HG03378 (cell line): ENCODE results near the gene P2RY2.
"Not testable (repeated sequence)": the region's sequence is repeated elsewhere in the genome, so short reads cannot be mapped to it uniquely, and the experiment has no call there.

ENCODE experiments used
- ATAC-seq: cut with Tn5 transposase; IDR thresholded peaks from one replicate; pipeline ENCODE4 v1.9.1; 2021; ENCODE audit warnings: mild to moderate bottlenecking, moderate library complexity; ENCODE audit not compliant: unreplicated experiment

P2RY2 gene

DNA sequence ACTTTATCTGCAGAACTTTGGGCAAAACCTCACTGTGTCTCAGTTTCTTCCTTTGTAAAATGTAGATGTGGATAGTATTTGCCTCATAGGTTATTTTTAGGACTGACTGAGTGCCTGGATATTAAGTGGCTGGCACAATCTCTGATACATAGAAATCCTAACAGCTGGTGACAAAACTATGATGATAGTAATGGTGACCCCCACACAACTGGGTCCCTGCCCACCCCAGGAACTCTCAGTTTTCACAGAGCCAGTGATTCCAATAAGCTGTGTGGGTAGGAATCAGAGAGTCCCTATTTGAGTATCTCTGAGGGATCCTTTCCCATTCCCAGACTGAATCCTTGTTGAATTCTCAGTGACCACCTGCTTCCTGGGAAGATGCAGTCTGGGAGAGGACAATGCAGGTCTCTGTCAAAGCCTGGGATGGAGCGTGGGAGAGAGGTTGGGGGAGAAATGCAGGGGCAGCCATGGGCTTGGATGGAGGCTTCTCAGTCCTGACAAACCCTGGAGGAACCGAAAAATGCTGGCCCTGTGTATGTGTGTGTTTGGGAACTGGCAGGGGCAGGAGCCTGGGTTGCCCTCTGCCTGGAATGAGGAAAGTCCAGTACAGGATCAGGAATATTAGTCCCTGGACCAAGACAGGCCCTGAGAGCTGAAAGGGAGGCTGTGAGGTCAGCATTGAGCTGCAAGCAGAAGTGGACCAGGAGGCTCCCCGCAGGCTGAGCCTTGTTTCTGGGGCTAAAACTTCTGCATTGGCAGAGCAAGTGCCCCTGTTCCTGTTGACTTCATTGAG is 48.0 kb downstream of the P2RY2 start:
- ATAC-seq, result no peak

GRCh38 chr11:73266646-73267020 is 48.6 kb downstream of the P2RY2 start:
- no peak for ATAC-seq

- ATAC-seq, result no peak
These were observed 49.2 kb downstream of the P2RY2 start for GRCh38 chr11:73267122-73267846.

DNA sequence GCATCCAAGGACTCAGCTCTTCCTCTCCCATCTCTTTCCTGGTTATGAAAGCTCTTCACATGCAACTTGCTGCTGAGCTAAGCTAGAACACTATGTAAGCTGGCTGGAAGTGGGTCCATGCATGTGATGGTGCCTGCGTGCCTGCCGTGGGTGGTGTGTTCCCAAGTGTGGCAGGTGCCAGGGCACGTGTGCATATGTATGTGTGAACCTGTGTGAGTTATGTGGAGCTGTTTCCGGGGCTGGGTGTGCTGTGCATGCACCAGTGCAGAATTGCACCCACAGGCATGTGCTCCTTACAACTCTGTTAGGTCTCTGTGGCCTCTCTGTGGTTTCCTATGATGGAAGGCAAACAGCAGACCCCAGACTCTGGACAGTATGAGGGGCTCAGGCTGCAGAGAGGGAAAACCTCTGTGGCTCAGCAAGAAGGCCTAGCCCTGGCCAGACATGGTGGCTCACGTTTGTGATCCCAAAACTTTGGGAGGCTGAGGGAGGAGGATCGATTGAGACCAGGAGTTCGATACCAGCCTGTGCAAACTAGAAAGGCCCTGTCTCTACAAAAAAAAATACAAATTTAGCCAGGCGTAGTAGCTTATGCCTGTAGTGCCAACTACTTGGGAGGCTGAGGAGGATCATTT is 49.9 kb downstream of the P2RY2 start:
- no peak for ATAC-seq

- no peak for ATAC-seq
These were observed 50.7 kb downstream of the P2RY2 start for GRCh38 chr11:73268671-73269271.

DNA sequence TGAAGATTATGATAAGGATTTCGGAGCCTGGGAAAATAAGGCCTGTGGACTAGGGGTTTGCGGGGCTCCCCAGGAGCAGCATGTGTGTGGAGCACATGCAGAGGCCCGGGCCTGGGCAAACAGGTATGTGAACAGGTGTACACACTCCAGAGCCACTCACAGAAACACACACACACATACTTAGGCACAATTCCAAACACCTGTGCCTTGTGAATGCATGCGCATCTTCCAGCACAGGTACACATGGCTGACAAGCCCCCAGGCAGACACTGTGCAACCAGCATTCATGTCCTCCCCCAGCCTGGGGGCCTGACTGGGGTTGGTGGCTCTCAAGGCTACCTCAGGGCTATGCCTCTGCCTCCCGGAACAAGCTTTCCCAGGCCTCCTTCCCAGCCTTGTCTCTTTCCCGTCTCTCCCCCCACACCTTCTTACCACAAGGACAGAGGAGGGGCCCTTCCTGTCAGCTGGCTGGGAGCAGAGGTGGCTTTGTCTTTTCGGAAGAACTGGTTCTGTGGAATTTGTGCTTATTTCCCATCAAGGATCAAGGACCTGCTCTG is 51.5 kb downstream of the P2RY2 start:
- no peak for ATAC-seq

GRCh38 chr11:73270016-73270854 is 52.2 kb downstream of the P2RY2 start:
- ATAC-seq, result no peak

DNA sequence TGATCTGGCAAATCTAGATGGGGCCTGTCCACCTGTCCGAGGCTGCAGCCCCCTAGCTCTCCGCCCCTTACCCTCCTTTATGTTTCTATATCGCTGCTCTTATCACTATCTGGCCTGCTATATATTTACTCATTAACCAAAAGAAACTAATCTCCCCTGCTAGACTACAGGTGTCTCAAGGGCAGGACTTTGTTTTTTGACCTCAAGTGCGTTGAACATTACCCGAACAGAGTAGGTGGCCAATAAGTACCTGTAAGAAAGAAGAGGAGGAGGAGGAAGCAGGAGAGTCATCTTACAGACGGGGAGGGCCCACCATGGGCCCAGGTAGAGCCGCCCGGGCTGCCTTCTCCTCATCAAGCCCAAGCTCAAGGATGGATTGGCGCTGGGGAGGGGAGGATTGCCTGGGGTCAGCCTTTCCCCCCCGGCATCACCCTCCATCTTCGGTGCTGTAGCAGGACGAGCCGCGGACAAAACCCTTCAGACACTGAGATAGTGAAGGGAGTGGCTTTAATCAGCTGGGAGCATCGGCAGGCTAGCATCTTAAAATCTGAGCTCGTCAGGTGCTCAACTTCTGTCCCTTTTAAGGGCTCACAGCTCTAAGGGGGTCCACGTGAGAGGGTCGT is 52.9 kb downstream of the P2RY2 start:
- no peak for ATAC-seq

- not testable (repeated sequence) for ATAC-seq
These were observed 53.4 kb downstream of the P2RY2 start for GRCh38 chr11:73271478-73271865.

GRCh38 chr11:73271936-73272679 is 54.0 kb downstream of the P2RY2 start, which contains the start of gene P2RY6:
P2RY6 (plus strand) TSS chr11:73272338; CDS start chr11:73296519, 24,181 bp downstream.
- no peak for ATAC-seq

DNA sequence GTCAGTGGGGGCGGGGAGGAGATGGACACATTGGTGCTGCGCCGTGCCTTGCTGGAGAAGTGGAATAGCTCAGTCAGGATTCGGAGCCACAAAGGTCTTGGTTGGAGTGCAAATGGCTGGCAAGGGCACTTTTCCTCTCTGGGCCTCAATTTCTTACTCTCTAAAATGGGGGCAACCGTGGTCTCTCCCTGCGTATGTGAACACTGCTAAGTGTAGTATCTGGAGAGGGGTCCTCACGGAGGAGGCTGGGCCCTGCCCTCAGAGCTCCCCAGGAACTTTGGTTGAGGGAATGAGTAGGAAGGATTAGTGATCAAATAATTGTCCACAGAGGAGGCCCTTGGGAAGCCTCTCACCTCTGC is 54.6 kb downstream of the P2RY2 start:
- no peak for ATAC-seq

DNA sequence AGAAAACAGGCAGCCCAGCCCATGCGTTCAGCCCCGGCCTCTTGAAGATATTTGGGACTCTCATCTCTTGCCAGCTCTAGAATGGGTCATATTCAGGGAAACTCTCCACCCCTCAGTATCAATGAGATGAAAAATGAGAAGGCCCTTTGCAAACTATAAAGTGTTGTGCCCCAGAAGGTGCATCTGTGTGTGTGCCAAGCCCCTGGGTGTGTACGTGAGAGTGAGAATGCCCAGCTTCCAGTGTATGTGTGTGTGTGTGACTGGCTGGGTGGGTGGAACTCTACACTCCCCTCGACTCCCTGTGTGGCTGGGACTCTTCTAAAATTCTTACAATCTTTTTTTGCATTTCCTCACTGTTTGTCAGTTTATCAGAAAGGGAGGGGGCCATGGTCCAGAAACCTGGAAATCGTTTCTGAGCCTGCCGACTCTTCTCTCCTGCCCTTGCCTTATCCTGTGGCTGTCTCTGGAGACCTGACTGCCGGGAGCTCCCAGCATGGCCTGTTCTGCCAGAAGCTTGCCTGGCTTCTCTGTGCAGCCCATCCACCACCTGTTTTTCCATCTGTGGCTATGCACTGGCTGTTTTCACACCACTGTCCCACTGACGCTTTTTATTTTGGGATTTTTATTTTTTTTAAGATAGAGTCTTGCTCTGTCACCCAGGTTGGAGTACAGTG is 55.3 kb downstream of the P2RY2 start:
- ATAC-seq, result no peak

DNA sequence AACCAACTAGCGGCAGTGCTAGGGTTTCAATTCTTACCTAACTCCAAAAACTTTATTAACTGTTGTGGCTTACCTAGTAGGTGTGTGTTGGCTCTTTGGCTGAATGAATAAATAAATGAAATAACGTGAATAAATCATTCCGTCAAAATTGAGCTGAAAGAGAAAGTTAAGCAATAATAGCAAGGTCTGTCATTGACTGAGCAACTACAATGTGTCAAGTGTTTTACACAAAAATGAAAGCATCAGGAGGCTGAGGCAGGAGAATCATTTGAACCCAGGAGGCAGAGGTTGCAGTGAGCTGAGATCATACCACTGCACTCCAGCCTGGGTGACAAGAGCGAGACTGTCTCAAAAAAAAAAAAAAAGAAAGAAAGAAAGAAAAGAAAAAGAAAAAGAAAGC is 56.1 kb downstream of the P2RY2 start:
- not testable (repeated sequence) for ATAC-seq

DNA sequence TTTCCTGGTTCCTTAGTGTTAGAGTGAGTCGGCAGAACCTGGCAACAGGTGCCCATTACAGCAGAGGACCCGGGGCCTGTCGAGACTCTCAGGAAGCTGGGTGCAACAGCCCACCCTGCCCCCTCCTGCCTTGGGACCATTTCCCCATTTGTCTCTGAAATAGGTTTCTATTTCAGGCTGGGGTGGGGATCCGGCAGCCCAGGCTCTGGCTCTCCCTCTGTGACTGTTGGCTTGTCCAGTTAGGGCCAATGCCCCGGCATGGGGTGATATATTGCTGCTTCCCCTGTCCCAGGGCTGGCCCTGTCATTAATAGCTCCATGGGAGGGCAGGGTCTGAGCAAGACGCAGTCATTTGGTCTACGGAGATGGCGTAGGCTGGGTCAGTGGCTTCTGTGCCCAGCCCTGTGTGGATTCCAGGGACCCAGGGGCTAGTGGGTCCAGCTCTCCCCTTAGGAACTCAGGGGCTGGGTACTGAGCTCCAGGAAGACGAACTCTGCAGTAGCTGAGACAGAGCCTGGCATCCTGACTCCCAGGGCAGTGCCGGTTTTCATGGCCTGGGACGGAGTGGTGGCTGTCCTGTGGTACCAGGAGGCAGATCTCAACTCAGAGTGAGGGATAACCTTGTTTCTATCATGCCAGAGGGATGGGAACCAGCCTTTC is 56.8 kb downstream of the P2RY2 start:
- ATAC-seq, result no peak

DNA sequence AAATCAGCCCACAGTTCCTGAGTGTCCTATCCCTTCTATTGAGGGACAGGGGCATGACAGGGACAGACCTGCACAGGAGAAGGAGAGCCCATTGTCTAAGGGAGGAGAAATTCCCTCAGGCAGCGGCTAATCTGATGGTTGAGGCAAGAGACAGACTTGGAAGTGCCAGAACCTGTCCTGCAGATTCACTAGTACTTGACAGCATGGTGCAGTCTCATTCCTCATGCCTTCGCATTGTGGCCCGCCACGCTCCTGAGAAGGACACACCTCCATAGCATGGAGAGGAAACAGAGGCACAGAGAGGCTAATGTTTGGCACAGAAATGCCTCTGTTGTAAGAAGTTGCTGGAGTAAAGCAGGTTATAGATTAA is 57.3 kb downstream of the P2RY2 start:
- no peak for ATAC-seq

DNA sequence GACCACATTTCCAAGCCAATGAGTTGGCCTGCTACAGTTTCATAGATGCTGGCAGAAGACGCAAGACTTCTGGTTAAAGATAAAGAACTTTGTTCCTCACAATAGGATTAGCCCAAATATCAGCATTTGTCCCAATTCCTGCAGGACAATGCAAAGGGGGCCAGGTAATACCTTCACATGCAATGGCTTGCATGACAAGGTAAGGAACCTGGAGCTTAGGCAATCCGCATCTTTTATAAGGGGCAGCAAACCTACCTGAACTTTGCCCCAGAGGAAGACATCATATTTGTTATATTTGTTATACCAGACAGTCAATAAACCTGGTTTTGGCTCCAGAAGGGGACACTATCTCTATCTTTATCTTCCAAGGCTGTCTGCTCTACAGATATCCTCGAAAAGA is 59.4 kb downstream of the P2RY2 start:
- ATAC-seq, result no peak

DNA sequence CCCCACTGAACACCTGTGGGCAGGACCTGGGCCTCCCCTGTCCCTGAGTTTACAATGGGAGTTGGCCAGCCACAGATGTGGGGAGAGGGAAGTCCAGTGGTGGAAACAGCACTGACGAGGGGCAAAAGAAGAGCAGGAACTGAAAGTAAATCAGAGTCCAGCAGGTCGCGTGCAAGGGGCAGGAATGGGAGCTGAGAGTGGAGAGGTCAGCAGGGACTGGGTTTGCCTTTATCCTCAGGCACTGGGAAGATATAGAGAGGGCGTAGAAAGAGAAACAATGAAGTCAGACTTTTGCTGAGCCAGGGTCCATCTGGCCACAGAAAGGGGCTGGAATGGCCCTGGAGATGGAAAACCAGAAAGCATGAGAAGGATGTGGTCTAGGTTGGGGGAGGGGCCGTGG is 62.5 kb downstream of the P2RY2 start:
- no peak for ATAC-seq

GRCh38 chr11:73281201-73281741 is 63.2 kb downstream of the P2RY2 start:
- ATAC-seq, result no peak
